GM12878 (cell line): ENCODE data around the gene NPC1. TPM values are rescaled to one million over a fixed set of nuclear protein-coding genes. Genes with fewer than 3 reads are reported as not detected.

ENCODE experiments used
- ATAC-seq: fragments of 200-7000 bp; cut with Tn5 transposase; 3 replicates; pipeline ENCODE4 v1.9.1; 2020; ENCODE audit warnings: mild to moderate bottlenecking, moderate library complexity
- BruUV-seq: library from RNA; stranded (reverse); fragments of 400-500 nt; replicated peaks from 2 replicates; lab custom pipeline; 2021; lab: Mats Ljungman, UMichigan
- CTCF ChIA-PET: fragments of 300-600 bp; sonication (Branson Sonifier 250); formaldehyde crosslinking; extraction: SDS; loops from one replicate; lab custom pipeline; 2021; ENCODE audit warnings: inconsistent platforms; lab: Yijun Ruan, JAX
- POLR2A ChIA-PET: fragments of 350-600 bp; formaldehyde crosslinking; extraction: SDS; loops from one replicate; lab custom pipeline; 2021; ENCODE audit warnings: inconsistent platforms; lab: Charles Lee
- RAD21 ChIA-PET: fragments of 300-600 bp; sonication (Branson Sonifier 250); formaldehyde crosslinking; loops from one replicate; lab custom pipeline; 2023; ENCODE audit warnings: antibody characterized with exemption; ENCODE audit not compliant: unreplicated experiment; lab: Charles Lee
- SMC1A ChIA-PET: fragments of 300-600 bp; sonication (Branson Sonifier 250); formaldehyde crosslinking; loops from one replicate; lab custom pipeline; 2023; ENCODE audit not compliant: unreplicated experiment, uncharacterized antibody; lab: Charles Lee
- DNase-seq: peaks from one replicate; pipeline ENCODE4 v3.0.0-alpha.2; 2011; ENCODE audit warnings: low read depth, low spot score
- FAIRE-seq: peaks from 3 replicates; lab custom pipeline; 2011; peaks lifted over from hg19 to GRCh38; lab: Jason Lieb, UNC
- H2AFZ ChIP-seq: 2 replicates; pipeline ENCODE4 v1.6.0; 2011; ENCODE audit warnings: low read depth, low read length, control low read depth; ENCODE audit not compliant: control insufficient read depth
- H3K27ac ChIP-seq: 2 replicates; pipeline ENCODE4 v1.5.1; 2011; ENCODE audit warnings: control low read depth; ENCODE audit not compliant: control insufficient read depth, insufficient read depth
- H3K27me3 ChIP-seq, 2 experiments: replicated peaks in 1 of 2; 2 replicates each; pipeline versions ENCODE4 v1.6.0 to v1.6.1; 2011; ENCODE audit warnings: low read length in 1 of 2; ENCODE audit not compliant: control insufficient read depth in 2 of 2, insufficient read depth in 2 of 2
- H3K36me3 ChIP-seq, 2 experiments: 2 replicates each; pipeline ENCODE4 v1.5.1; 2011; ENCODE audit warnings: low read length in 1 of 2; ENCODE audit not compliant: control insufficient read depth in 2 of 2, insufficient read depth in 2 of 2
- H3K4me1 ChIP-seq: 2 replicates; pipeline ENCODE4 v1.6.1; 2011; ENCODE audit warnings: mild to moderate bottlenecking, low read length, moderate library complexity, mixed read lengths; ENCODE audit not compliant: control insufficient read depth, insufficient read depth
- H3K4me2 ChIP-seq: 2 replicates; pipeline ENCODE4 v1.6.0; 2011; ENCODE audit warnings: control low read depth; ENCODE audit not compliant: control insufficient read depth, insufficient read depth
- H3K4me3 ChIP-seq: fragments of 200-600 bp; sonication (generic); 2 replicates; pipeline ENCODE4 v1.5.1; 2016
- H3K79me2 ChIP-seq: 2 replicates; pipeline ENCODE4 v1.6.0; 2011; ENCODE audit warnings: low read length; ENCODE audit not compliant: control insufficient read depth, insufficient read depth
- H3K9ac ChIP-seq: 2 replicates; pipeline ENCODE4 v1.8.0; 2011; ENCODE audit warnings: low read length, control low read depth, mixed read lengths; ENCODE audit not compliant: control insufficient read depth, insufficient read depth
- H3K9me3 ChIP-seq: replicated peaks from 3 replicates; pipeline ENCODE4 v1.5.1; 2011; ENCODE audit warnings: mild to moderate bottlenecking, low read length; ENCODE audit not compliant: control insufficient read depth, insufficient read depth
- H4K20me1 ChIP-seq: 2 replicates; pipeline ENCODE4 v1.6.0; 2011; ENCODE audit not compliant: control insufficient read depth, insufficient read depth
- BHLHE40 ChIP-seq, 2 experiments: fragments of 450-650 bp in 1 of 2; IDR thresholded peaks; 2 replicates each; pipeline ENCODE4 v1.6.1; 2011 to 2017; ENCODE audit warnings: low read depth in 2 of 2, borderline replicate concordance in 1 of 2, improper control_type of control experiment in 1 of 2, low read length in 1 of 2, mild to moderate bottlenecking in 1 of 2
- CBX5 ChIP-seq: sonication (generic); IDR thresholded peaks from 2 replicates; pipeline ENCODE4 v1.6.1; 2016; ENCODE audit warnings: low read depth, moderate library complexity, mild to moderate bottlenecking, inconsistent platforms
- CEBPZ ChIP-seq: fragments of 150-350 bp; IDR thresholded peaks from 2 replicates; pipeline ENCODE4 v1.6.1; 2016; ENCODE audit warnings: low read depth, low read length
- ETV6 ChIP-seq, 2 experiments: fragments of 450-650 bp in 1 of 2; IDR thresholded peaks in 1 of 2; conservative IDR thresholded peaks in 1 of 2; 2 replicates each; pipeline ENCODE4 v1.6.1; 2014; ENCODE audit warnings: antibody characterized with exemption in 1 of 2, borderline replicate concordance in 1 of 2, low read depth in 1 of 2, mild to moderate bottlenecking in 1 of 2, moderate library complexity in 1 of 2
- LARP7 ChIP-seq: fragments of 450-650 bp; IDR thresholded peaks from 2 replicates; pipeline ENCODE4 v1.6.1; 2017; ENCODE audit warnings: mild to moderate bottlenecking
- MTA2 ChIP-seq: fragments of 450-650 bp; IDR thresholded peaks from 2 replicates; pipeline ENCODE4 v1.6.1; 2016; ENCODE audit warnings: low read depth, mild to moderate bottlenecking, moderate library complexity
- NR2F1 ChIP-seq: fragments of 450-650 bp; conservative IDR thresholded peaks from 2 replicates; pipeline ENCODE4 v1.6.1; 2017; ENCODE audit warnings: mild to moderate bottlenecking
- NRF1 ChIP-seq: conservative IDR thresholded peaks from 2 replicates; pipeline ENCODE4 v1.6.1; 2011; ENCODE audit warnings: mild to moderate bottlenecking, low read depth, low read length, improper control_type of control experiment
- SUPT20H ChIP-seq: IDR thresholded peaks from 2 replicates; pipeline ENCODE4 v1.6.1; 2011; ENCODE audit warnings: low read depth, mild to moderate bottlenecking, low read length, moderate library complexity, borderline replicate concordance; ENCODE audit not compliant: control insufficient read depth
- USF2 ChIP-seq: IDR thresholded peaks from 2 replicates; pipeline ENCODE4 v1.6.1; 2011; ENCODE audit warnings: low read depth, low read length, improper control_type of control experiment, borderline replicate concordance
- ZZZ3 ChIP-seq: IDR thresholded peaks from 2 replicates; pipeline ENCODE4 v1.6.1; 2011; ENCODE audit warnings: low read depth; ENCODE audit not compliant: control insufficient read depth, insufficient read length
- WGBS: methylation state at CpG from one replicate; pipeline ENCODE4 v1.1.6; 2016; ENCODE audit warnings: low lambda C conversion rate; ENCODE audit not compliant: insufficient replicate concordance, insufficient coverage; ENCODE audit errors: missing lambda C conversion rate; 5-methylcytosine and 5-hydroxymethylcytosine counted together
- in situ Hi-C: fragments of 300-500 bp; cut with MboI; formaldehyde crosslinking; loops from 9 replicates; pipeline ENCODE4 v1.14.3; 2018; ENCODE audit warnings: mixed read lengths
- intact Hi-C: fragments of 100-400 bp; cut with micrococcal nuclease; formaldehyde crosslinking; loops from one replicate; pipeline ENCODE4 v1.14.2; 2022; ENCODE audit not compliant: unreplicated experiment
- polyA plus RNA-seq, 11 experiments: library from polyadenylated mRNA; depleted of rRNA in 4 of 11; unstranded in 6 of 11; stranded (reverse) in 5 of 11; fragments of >200 nt; fragmentation: Nextera tagmentation in 4 of 11; fragmentation: Illumina TruSeq in 1 of 11; extraction: Ambion mirVana in 4 of 11; extraction: Trizol in 1 of 11; gene quantifications; 1 replicate in 1 of 11; 2 replicates in 10 of 11; pipeline versions ENCODE4 v1.2.1 to v1.2.3, GENCODE V29; 2011 to 2016; ENCODE audit warnings: inconsistent platforms in 2 of 11, missing spikeins in 2 of 11, low read depth in 1 of 11
- total RNA-seq, 4 experiments: library from RNA; depleted of rRNA in 3 of 4; stranded (reverse); fragments of >200 nt in 3 of 4; fragmentation: Illumina TruSeq in 1 of 4; extraction: Trizol in 1 of 4; gene quantifications; 2 replicates each; pipeline versions ENCODE4 v1.2.1 to v1.2.3, GENCODE V29; 2013 to 2021

NPC1 gene
- total and polyA plus RNA-seq, 10 of the 15 experiments (the other 5 are each of a cell fraction or from before 2014, with no cell fraction given) = 10.1 to 45.2 (median 19.4) TPM

GRCh38 chr18:23521907-23522306 lies 64.4 kb downstream of the NPC1 start:
- Histone ChIP-seq H3K4me1 (peaks cover 16% of the 10 kb centered on the region), H3K9ac (no peak overlapping the region), H3K4me3 (no peak overlapping the region), H3K4me2 (no peak overlapping the region)
- 93% methylated on average over 7 of the region's 7 CpGs for WGBS
- intact Hi-C loops = no loop called here
- TF ChIP-seq USF2 = no peak
- TF ChIP-seq ZZZ3 = no peak
- TF ChIP-seq BHLHE40 (IDR thresholded peaks at IDR 0.05; ENCODE audit: borderline replicate concordance in 1 of 2, low read depth in 2 of 2, low read length in 1 of 2) = no peak
- TF ChIP-seq SUPT20H = no peak
- no peak for TF ChIP-seq NR2F1
- TF ChIP-seq, all 136 proteins: peak for 0
- BruUV-seq = TSS peak; percentile 14
- POLR2A ChIA-PET = no interaction called here
- Histone ChIP-seq H3K9me3 (no peaks in the 10 kb centered on the region), H2AFZ (no peak overlapping the region), H3K27ac (no peak overlapping the region), H3K79me2 (no peaks in the 10 kb centered on the region), H3K27me3 (no peaks in the 10 kb centered on the region), H3K36me3 (peaks cover 31 to 70% of the 10 kb centered on the region in 2 experiments), H4K20me1 (no peaks in the 10 kb centered on the region)
- FAIRE-seq = no peak
- SMC1A ChIA-PET = interaction anchor here (1.4 to 2.2 kb wide), 2 partner anchors 11 to 63 kb away, joined by 5 read pairs; no protein-coding TSS in a partner anchor
- in situ Hi-C loops = no loop called here
- CTCF ChIA-PET = interaction anchor here (0.6 to 1.1 kb wide), 3 partner anchors 23 to 292 kb away, joined by 3 to 4 read pairs (median 3); no protein-coding TSS in a partner anchor
- DNase-seq = no peak
- RAD21 ChIA-PET = interaction anchor here (2.1 kb wide), 1 partner anchor 181 kb away, joined by 6 read pairs; no protein-coding TSS in a partner anchor
- no peak for ATAC-seq

GRCh38 chr18:23521271-23521670 lies 65.0 kb downstream of the NPC1 start:
- Histone ChIP-seq H2AFZ (no peak overlapping the region), H3K36me3 (peaks cover 28 to 69% of the 10 kb centered on the region in 2 experiments), H3K79me2 (no peaks in the 10 kb centered on the region), H3K27me3 (no peaks in the 10 kb centered on the region), H4K20me1 (no peaks in the 10 kb centered on the region), H3K9ac (no peak overlapping the region), H3K4me3 (no peak overlapping the region), H3K4me2 (no peak overlapping the region), H3K4me1 (peaks cover 16% of the 10 kb centered on the region), H3K27ac (no peak overlapping the region), H3K9me3 (no peaks in the 10 kb centered on the region)
- ATAC-seq (no peak), DNase-seq (no peak), FAIRE-seq (peak; percentile 23)
- RAD21 ChIA-PET = interaction anchor here (2.1 kb wide), 1 partner anchor 182 kb away, joined by 6 read pairs; no protein-coding TSS in a partner anchor
- CTCF ChIA-PET = interaction anchor here (2.2 kb wide), 1 partner anchor 182 kb away, joined by 5 read pairs; no protein-coding TSS in a partner anchor
- POLR2A ChIA-PET = no interaction called here
- no TSS peak for BruUV-seq
- WGBS = 95% methylated on average over 7 of the region's 7 CpGs
- SMC1A ChIA-PET = interaction anchor here (0.7 kb wide), 1 partner anchor 64 kb away, joined by 3 read pairs; no protein-coding TSS in a partner anchor
- in situ Hi-C loops = no loop called here
- intact Hi-C loops = no loop called here
- TF ChIP-seq LARP7 (no peak), MTA2 (no peak), NRF1 (no peak), CEBPZ (no peak), ETV6 (conservative IDR thresholded peaks at IDR 0.05 in 1 of 2, IDR thresholded peaks at IDR 0.05 in 1 of 2; ENCODE audit: borderline replicate concordance in 1 of 2, low read depth in 1 of 2) (no peak), CBX5 (no peak)
